NAMALWA (cell line): ENCODE data around the gene LILRB1.
A peak's percentile ranks its signal among the peaks of the same experiment; 100 is the strongest.
"Not testable (repeated sequence)": the region's sequence is repeated elsewhere in the genome, so short reads cannot be mapped to it uniquely, and the experiment has no call there.

Source experiments
- DNase-seq: peaks from one replicate; pipeline ENCODE4 v3.0.0-alpha.2; 2015; ENCODE audit warnings: low spot score

The LILRB1 gene

GRCh38 chr19:54662730-54663129 lies 32.4 kb downstream of the LILRB1 start, which contains the start of gene LILRB4:
Gene LILRB4 (plus strand): TSS chr19:54662985. CDS start chr19:54663034, 49 bp downstream.
- no peak for DNase-seq

GRCh38 chr19:54665530-54665929 lies 35.2 kb downstream of the LILRB1 start:
- DNase-seq: no peak

- no peak for DNase-seq
Observed at GRCh38 chr19:54667217-54667616, 36.9 kb downstream of the LILRB1 start.

- no peak for DNase-seq
Observed at GRCh38 chr19:54668353-54668752, 38.1 kb downstream of the LILRB1 start.

- no peak for DNase-seq
Observed at GRCh38 chr19:54670576-54671357, 40.5 kb downstream of the LILRB1 start.

- DNase-seq: no peak
Observed at GRCh38 chr19:54673222-54673621, 42.9 kb downstream of the LILRB1 start.

- peak; percentile 67 for DNase-seq
Observed at GRCh38 chr19:54674021-54674617, 43.8 kb downstream of the LILRB1 start.

- DNase-seq: peak; percentile 73
Observed at GRCh38 chr19:54676210-54676834, 46.0 kb downstream of the LILRB1 start.

GRCh38 chr19:54677217-54677616 lies 46.9 kb downstream of the LILRB1 start:
- DNase-seq: peak; percentile 16

- DNase-seq: not testable (repeated sequence)
Observed at GRCh38 chr19:54681596-54681995, 51.3 kb downstream of the LILRB1 start.

GRCh38 chr19:54682306-54682856 lies 52.1 kb downstream of the LILRB1 start:
- no peak for DNase-seq

- DNase-seq: peak; percentile 35
Observed at GRCh38 chr19:54684527-54684926, 54.2 kb downstream of the LILRB1 start.
